NCI-H2029 treated with DMSO at 0.1 percent for 48 hours (cell line): ENCODE measurements around the gene ARL4C.
"Not testable (repeated sequence)": the region's sequence is repeated elsewhere in the genome, so short reads cannot be mapped to it uniquely, and the experiment has no call there.

Experiments
- DNase-seq: peaks from one replicate; lab custom pipeline; 2025; lab: John Stamatoyannopoulos, UW

ARL4C gene

DNA sequence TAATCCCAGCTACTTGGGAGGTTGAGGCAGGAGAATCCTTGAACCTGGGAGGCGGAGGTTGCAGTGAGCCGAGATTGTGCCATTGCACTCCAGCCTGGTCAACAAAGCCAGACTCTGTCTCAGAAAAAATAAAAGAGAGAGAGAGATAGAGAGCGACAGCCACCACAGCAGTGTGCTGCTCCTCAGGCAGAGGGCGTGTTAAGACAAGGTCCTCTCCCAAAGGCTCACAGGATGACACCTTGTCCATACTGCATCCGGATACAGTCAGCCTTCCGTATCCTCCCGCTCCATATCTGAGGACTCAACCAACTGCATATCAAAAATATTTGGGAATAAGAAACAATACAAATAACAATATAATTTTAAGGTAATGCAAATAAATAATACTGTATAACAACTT, 20.1 kb downstream of the ARL4C start:
- DNase-seq = no peak

DNA sequence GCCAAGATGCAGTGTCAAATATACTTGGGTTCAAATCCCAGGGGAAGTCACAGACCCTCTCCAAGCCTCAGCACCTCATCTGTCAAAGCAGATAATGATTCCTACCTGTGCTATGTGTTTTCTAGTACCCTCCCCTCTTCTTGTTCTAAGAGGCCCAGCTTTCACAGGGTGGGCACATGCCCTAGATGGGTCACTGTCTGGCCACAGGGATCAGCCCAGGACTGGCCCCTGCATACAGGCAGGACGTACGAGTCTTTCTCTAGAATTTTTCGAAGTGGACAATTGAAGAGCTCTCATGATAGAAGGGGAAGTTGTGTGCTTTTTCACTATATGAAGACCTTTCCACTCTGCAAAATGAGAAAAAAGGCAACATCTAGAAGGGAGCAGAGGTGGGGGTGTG, 22.2 kb downstream of the ARL4C start:
- no peak for DNase-seq

DNA sequence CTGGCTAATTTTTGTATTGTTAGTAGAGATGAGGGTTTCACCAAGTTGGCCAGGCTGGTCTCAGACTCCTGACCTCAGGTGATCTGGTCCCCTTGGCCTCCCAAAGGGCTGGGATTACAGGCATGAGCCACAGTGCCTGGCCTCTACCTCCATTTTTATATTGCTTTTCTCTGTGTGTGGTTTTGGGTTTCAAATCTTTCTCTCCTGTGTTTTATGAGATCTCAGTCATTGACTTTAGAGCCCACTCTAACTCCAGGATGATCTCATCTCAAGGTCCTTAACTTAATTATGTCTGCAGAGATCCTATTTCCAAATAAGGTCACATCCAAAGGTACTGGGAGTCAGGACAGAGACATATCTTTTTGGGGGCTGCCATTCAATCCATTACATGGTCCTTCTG, 24.7 kb downstream of the ARL4C start:
- peak; percentile 34 for DNase-seq

DNA sequence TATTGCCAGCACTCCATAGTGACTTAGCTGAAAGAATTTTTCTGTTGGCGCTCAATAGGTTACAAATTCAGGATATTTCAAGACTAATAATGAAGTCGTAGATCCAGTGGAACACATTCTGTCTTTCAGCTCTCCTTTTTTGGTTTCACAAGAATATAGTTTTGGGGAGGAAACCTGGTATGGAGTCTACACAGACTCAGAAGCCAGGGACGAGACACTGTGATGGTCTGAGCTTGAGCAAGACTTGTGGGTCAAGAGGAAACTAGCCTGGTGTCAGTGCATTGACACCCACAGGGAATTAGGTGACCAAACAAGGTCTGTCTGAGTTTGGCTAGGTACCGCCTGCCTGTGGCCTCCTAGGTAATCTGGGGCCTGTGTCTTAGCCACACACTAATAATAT, 26.9 kb downstream of the ARL4C start:
- DNase-seq = no peak

DNA sequence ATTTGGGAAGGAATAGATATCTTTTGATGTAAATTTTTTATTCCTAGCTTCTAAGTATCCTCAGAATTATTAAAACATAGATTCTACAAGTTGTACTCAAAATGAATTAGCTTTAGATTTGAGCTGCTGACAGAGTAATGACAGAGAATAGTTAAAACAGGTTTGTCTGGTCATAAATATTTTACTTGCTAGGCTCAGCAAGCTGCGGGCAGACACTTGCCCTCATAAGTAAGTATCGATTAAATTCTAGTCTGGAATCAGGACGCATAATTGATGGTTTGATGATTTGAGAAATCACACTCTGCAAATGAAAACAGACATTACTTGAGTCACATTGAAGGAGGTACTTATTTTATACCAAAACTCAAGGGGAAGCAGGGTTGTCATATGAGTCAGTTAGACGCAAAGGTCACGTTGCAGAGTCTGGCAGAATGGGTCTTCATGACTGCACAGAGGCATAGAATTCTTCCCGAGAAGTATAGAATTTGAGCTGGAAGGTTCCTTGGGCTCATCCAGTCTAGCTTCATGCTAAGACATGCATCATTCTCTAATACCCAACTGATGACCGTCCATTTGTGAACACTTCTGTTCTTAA, 27.5 kb downstream of the ARL4C start:
- no peak for DNase-seq

DNA sequence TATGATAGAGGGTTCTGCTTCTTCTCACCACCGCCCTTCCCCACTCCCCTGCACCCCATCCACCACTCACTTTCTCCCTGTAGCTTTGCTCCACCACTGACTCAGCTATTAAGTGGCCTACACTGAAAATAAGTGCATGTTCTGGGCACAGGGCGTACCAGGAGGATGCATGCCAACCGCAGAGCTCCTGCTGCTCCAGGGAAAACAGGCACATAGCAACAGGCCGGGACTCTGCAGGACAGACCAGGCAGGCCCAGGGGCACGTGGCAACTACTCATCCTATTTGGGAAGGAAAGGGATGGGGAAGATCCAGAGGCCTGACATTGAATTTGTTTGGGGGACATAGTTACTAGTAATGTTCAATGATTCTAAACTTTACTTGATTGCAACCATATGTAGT, 28.4 kb downstream of the ARL4C start:
- no peak for DNase-seq

DNA sequence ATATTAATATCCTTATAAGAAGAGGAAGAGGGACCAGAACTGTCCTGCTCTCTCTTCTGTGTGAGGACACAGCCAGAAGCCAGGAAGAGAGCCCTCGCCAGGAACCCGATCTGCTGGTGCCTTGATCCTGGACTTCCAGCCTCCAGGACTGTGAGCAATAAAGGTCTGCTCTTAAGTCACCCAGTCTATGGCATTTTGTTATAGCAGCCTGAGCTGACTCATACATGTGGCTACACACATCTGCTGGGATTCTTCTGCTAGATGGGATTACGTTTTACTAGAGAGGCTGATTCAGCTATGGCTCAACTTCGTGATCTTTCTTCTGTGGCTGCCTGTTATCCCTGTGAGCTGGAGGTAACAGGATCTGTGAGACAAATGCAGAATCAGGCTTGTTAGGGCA, 29.6 kb downstream of the ARL4C start:
- no peak for DNase-seq

DNA sequence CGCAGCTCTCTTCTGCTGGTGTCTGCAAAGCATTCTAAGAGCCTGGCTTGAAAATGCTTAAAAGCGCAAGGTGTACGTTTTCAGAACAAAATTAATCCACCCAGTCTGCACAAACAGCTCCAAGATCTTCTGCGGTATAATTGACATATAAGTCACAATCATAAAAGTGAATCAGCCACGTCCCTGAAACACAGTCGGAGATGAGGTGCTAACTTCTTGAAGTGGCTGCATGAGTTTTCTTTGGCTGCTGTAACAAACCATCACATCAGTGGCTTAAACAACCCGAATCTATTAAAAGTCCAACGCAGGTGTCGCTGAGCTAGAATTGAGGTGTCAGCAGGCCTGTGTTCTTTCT, 32.6 kb downstream of the ARL4C start:
- DNase-seq = no peak

DNA sequence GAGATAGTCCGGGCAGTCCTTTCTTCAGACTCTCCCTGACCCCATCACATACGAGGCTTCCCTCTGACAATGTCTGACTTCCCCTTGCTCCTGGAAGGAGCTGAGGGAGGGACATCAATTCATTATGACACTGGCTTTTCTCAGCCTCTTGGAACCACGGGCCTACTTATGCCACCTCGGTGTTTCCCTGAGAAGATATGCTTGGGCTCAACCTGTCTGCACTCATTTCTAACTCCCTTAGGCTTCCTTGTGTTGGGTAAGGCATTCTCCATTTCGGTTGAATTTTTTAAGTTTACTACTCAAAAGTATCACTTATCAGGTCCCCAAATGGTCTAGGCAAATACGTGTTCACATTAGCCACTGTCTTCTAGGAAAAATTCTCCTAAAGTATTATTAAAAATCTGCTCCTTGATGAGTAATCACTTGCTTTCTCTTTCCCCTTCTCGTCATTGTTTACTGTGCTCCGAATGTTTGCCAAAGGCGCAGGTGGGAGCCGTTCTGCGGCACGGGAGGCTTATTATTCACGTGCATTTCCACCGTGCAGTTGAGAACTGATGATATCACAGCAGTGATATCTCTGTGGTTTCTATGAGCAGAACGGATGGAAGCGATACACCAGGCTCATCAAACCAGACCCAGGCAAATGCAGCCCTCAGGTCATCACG, 33.1 kb downstream of the ARL4C start:
- peak; percentile 83 for DNase-seq

DNA sequence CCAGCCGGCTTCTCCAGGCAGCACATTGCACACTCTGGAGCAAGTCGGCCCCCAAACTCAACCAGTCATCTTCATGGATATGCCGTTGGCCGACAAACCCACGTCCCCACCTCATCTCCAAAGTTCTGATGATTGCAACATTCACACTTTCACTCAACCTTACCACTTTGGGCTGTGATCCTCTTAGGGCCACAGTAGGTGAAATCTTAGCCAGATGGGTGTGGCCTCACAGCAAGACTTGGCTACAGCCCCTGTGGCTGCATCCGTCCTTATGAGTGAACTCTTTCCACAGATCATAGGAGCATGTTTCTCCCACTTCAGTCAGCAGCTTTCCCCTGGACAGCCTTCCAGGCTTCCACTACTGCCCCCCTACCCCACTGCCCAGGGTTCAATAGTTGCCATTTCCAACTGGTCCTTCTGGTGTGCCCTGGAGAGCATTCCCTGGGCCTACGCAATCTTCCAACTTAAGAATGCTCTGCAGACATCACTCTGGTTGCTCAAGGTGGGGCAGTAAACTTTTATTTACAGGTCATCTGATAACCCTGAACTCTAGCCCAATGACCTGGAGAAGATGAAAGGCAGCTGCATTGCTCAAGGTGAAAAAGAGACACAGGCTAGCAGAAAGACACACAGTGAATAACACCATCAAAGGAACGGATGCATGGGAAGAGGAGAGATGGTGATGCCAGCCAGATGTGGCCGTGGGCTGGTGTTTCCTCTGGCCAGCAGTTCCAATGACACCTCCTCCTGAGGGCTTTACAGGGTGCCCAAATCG, 34.5 kb downstream of the ARL4C start:
- DNase-seq = no peak

DNA sequence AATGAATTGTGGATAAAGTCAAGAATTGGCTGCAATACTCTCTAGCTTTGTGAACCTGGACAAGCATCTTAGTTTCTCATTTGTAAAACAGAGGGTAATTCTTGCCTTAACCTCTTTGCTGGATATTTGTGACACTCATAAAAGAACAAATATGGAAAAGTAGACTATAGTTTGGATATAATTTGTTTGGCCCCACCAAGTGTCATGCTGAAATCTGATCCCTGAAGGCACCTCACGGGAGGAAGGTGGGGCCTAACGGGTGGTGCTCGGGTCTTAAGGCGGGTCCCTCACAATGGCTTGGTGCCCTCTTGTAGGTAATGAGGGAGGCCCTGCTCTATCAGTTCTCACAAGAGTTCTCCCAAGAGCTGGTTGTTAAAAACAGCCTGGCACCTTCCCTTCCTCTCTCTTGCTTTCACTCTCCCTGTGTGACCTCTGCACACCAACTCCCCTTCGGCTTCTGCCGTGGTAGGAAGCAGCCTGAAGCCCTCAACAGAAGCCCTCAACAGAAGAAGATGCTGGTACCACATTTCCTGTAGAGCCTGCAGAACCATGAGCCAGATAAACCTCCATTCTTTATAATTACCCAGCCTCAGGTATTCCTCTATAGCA, 37.4 kb downstream of the ARL4C start:
- DNase-seq = no peak

DNA sequence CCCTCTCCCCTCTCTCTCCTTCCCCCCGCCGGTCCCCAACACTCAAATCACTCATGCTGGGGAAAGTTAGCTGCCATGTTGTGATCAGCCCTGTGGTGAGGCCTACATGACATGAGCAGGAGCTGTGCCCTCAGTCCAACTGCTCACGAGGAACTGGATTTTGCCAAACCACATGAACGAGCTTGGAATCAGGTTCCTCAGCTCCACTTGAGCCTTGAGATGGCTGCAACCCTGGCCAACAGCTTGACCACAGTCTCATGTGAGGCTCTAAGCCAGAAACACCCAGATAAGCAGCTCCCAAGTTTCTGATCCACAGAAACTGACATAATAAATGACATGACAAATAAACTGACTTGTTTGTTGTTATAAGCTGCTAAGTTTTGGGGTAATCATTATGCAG, 38.4 kb downstream of the ARL4C start:
- DNase-seq = peak; percentile 33

DNA sequence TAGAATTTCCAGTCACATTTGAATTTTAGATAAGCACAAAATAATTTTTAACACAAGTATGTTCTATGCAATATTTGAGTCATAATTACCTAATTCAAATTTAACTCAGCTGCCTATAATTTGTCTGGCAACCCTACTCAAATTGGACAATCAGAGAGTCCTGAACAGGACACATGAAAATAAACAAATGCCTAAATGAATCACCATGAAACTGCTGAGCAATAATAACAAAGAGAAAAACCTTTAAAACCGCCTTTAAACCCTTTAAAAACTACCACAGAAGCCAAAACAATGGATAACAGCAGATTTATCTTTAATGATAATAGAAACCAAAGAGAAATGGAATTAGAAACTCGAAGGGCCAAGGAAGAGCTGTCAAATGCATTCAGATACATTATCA, 39.5 kb downstream of the ARL4C start:
- DNase-seq = no peak

DNA sequence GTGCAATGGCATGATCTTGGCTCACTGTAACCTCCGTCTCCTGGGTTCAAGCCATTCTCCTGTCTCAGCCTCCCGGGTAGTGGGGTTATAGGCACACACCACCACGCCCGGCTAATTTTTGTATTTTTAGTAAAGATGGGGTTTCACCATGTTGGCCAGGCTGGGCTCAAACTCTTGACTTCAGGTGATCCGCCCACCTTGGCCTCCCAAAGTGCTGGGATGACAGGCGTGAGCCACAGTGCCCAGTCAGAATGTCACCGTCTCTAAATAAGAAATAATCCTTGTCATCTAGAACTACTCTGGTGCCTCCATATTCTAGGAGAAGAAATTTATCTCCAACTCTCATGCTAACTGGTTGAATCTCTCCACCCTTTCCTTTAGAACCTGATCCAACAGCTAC, 41.6 kb downstream of the ARL4C start:
- not testable (repeated sequence) for DNase-seq

DNA sequence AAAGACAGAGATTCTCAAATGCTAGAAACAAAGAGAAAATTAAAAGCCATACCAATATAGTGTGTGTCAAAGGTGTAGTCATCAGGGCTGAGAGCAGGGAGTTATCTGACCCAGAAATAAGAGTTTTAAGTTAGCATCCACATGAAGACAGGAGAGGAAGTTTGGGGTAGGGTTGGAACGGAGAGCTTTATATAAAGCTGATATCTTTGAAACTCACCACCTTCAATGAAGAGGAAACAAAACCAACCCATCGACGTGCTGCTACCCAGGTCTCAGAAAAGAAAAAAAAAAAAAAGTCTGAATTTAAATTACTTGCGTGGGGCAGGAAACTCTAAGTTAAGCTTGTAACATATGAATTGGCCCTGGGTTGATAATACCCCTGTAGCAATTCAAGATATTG, 42.4 kb downstream of the ARL4C start:
- DNase-seq = no peak

DNA sequence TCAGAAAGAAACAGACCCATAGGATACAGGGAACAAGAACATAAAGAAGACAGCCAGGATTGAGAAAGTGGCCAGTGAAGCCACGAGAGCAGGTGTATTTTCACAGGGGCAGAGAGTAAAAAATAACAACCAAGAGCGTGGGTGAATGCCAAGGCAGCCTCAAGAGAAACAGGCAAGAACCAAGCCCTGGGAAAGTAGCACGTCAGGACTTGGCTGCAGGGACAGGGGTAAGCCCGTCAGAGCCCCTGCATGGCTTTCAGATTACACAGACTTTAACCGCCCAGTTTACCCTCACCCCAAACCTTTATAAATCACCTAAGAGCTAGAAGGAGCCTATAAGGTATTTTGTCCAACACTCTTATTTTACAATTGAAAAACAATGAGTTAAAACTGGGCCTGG, 43.7 kb downstream of the ARL4C start:
- no peak for DNase-seq

DNA sequence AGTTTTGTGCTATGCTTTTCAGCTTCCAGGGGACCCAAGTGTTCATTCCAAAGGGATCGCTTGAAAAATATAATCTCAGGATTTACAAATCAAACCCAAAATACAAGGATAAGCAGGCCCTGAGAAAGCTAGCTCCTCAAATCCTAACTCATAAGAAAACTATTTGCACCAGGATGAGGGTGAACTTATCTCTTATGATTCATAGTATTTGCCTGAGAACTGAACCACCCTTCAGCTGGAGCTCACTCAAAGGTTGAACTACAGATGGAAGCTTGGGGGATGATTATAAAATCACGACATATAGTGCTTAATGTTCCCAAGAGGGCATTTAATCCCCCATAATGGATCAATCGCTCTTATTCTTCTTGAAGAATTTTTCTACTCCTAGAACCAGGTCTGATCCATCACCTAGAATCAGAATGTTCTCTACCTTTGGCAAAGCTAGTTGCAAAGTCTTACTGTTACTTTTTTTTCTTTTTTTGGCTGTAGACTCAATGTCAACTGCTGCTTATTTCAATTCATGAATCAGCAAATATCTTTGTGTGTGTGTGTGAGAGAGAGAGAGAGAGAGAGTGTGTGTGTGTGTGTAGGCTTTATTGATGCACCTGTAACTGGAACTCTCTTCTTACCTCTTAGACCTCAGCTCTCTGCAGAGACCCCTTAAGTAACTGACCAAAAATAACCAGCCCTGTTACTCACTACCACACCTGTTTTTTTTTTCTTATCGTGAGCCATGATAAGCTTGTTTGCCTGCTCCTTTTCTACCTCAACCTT, 44.8 kb downstream of the ARL4C start:
- no peak for DNase-seq

DNA sequence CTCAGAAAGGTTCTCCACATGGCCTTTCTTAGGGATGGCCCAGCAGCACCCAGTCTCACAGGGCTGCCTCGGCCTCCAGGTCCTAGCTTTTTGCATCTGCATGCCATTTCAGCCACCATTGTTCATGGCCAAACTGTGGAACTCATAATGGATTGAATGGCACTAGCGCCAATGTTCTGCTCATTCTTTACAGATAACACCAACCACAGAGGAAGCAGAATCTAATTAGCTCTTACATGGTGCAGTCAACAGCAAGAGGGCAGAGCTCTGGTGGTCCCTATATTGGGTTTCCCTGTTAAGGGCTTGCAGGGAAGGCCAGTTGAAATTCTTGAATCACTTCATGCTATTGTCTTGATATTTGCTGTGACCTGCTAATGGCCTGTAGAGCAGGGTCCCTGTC, 45.6 kb downstream of the ARL4C start:
- DNase-seq = no peak

DNA sequence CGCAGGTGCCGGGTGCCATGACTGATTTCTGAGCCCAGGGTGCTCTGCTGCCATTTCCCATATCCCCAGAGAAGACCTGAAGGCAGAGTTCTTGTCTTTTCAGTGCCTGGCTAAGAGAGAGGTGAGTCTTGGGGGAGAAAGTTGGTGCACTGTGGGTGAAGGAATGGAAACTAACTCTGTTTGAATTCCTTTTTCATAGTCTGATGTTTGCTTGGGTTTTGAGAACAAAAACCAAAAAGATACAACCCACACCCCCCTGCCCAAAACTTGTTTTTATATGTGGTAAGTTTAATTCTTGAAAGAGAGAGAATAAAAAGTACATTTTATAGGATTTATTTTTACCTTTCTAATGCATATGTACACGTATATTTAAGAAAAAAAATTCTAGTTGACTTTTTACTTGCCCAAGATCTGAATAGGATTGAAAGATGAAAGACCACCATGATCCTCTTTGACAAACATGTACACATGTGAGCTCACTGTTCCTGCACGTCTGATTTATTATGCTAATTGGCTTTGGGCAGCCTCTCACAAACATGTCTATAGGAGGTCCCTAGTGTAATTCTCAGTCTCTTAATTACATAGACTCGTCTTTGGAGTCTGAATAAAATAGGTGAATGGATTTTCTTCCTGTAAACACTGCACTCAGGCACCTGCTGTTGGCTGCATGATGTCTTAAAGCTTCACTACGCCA, 46.3 kb downstream of the ARL4C start:
- DNase-seq = no peak

DNA sequence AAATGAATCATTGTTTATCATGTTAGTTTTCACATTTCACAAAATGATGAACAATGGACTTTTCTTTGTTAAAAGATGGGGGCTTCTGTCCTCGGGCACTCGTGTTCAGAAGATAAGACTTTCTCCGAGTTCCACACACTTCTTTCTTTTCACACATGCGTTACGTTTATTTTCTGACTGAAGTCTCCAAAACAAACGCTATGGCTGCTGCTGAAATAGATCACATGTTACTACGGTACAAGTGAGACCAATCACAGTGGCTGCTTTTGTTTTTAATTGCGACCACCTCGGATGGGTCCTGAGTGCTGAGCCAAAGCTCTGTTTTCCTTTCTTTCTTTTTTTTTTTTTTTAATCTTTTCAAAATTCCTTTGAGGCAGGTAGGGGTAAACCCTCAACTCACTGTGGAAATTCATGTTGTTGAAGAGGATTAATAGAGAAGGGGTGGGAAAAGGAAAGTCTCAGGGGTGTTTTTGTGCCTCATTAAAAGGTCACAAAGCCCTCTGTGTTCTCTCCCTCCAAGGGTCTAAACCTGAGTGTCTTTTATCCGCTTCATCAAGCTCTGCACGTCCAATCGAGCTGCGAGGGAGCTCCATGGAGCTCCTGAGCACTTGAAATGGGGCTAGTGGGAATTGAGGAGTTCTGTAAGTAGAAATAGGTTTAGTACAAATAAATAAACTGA, 48.2 kb downstream of the ARL4C start:
- no peak for DNase-seq

DNA sequence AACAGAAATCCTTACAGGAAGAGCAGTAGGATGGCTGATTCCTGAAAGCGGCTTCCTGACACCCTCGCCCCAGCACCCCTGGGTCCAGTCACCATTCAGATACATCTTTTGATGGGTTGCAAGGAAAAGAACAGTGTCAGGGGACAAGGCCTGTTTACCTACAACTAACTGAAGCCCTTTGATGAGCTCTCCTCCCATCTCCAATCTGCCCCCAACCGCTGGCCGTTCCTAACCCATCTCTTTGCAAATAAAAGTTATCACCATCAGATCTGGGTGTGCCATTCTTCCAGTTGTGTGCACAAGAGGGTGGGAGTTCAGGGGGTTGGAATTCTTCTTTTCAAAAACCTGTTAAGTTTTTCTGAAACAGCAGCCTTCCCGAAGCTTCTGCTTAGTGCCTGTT, 48.9 kb downstream of the ARL4C start:
- no peak for DNase-seq
